PC-9 (cell line): ENCODE measurements around the gene MYO5B. TPM values are rescaled to one million over a fixed set of nuclear protein-coding genes. Genes with fewer than 3 reads are reported as not detected.

ENCODE experiments used
- BruUV-seq: library from RNA; stranded (reverse); fragments of 400-500 nt; replicated peaks from 2 replicates; lab custom pipeline; 2021; lab: Mats Ljungman, UMichigan
- CTCF ChIA-PET: fragments of 300-600 bp; sonication (Branson Sonifier 250); formaldehyde crosslinking; loops from one replicate; lab custom pipeline; 2022; ENCODE audit warnings: antibody characterized with exemption; lab: Charles Lee
- POLR2A ChIA-PET: fragments of 300-600 bp; sonication (Branson Sonifier 250); formaldehyde crosslinking; loops from one replicate; lab custom pipeline; 2022; ENCODE audit warnings: antibody characterized with exemption; ENCODE audit not compliant: unreplicated experiment; lab: Charles Lee
- DNase-seq, 2 experiments: peaks; one replicate each; pipeline versions ENCODE4 v3.0.0 to v3.0.0-alpha.2; 2015 to 2022; ENCODE audit warnings: mixed read lengths in 1 of 2
- H2AFZ ChIP-seq: fragments of 200-600 bp; sonication (generic); 2 replicates; pipeline ENCODE4 v1.8.1; 2017; ENCODE audit warnings: antibody characterized with exemption
- H3F3A ChIP-seq: fragments of 200-600 bp; sonication (generic); 2 replicates; pipeline ENCODE4 v1.8.1; 2017; ENCODE audit warnings: antibody characterized with exemption, mild to moderate bottlenecking, low read depth; ENCODE audit not compliant: insufficient read depth
- H3K27ac ChIP-seq: fragments of 200-600 bp; sonication (generic); 2 replicates; pipeline ENCODE4 v1.6.1; 2016; ENCODE audit warnings: mixed run types
- H3K27me3 ChIP-seq: fragments of 200-600 bp; sonication (generic); 2 replicates; pipeline ENCODE4 v1.6.1; 2016; ENCODE audit warnings: low read depth, mixed run types; ENCODE audit not compliant: insufficient read depth
- H3K36me3 ChIP-seq: fragments of 200-600 bp; sonication (generic); 2 replicates; pipeline ENCODE4 v1.6.1; 2016; ENCODE audit warnings: low read depth, mixed run types
- H3K4me1 ChIP-seq: fragments of 200-600 bp; sonication (generic); replicated peaks from 2 replicates; pipeline ENCODE4 v1.6.1; 2016; ENCODE audit warnings: mixed run types; ENCODE audit not compliant: insufficient read depth
- H3K4me2 ChIP-seq: fragments of 200-600 bp; sonication (generic); 2 replicates; pipeline ENCODE4 v1.6.1; 2017; ENCODE audit warnings: mixed run types
- H3K4me3 ChIP-seq: fragments of 200-600 bp; sonication (generic); 2 replicates; pipeline ENCODE4 v1.6.1; 2016; ENCODE audit warnings: mixed run types
- H3K79me2 ChIP-seq: fragments of 200-600 bp; sonication (generic); 2 replicates; pipeline ENCODE4 v1.6.1; 2017; ENCODE audit warnings: low read depth, mixed run types
- H3K9me2 ChIP-seq: fragments of 200-600 bp; sonication (generic); 2 replicates; pipeline ENCODE4 v1.8.1; 2017; ENCODE audit warnings: mild to moderate bottlenecking; ENCODE audit not compliant: insufficient read depth
- H3K9me3 ChIP-seq: fragments of 200-600 bp; sonication (generic); 2 replicates; pipeline ENCODE4 v1.8.1; 2016; ENCODE audit warnings: low read depth; ENCODE audit not compliant: insufficient read depth
- H4K20me1 ChIP-seq: fragments of 200-600 bp; sonication (generic); 2 replicates; pipeline ENCODE4 v1.8.1; 2017; ENCODE audit not compliant: insufficient read depth
- EZH2 ChIP-seq: fragments of 200-600 bp; sonication (generic); IDR thresholded peaks from 2 replicates; pipeline ENCODE4 v1.8.0; 2017; ENCODE audit warnings: antibody characterized with exemption, low read depth
- intact Hi-C: fragments of 100-400 bp; cut with micrococcal nuclease; formaldehyde crosslinking; loops from one replicate; pipeline ENCODE4 v1.10.0; 2022; ENCODE audit not compliant: unreplicated experiment
- total RNA-seq: library from RNA; stranded (reverse); gene quantifications from 2 replicates; pipeline ENCODE4 v1.2.3, GENCODE V29; 2021
- TF ChIP-seq, protein P1 (sequence below): fragments of 200-600 bp; sonication (generic); conservative IDR thresholded peaks from 2 replicates; pipeline ENCODE4 v1.6.1; 2017; ENCODE audit warnings: mixed run types, antibody characterized with exemption, mild to moderate bottlenecking, moderate library complexity

Gene MYO5B
- total RNA-seq, 1 experiment from 2014 or later = 25.4 TPM

DNA sequence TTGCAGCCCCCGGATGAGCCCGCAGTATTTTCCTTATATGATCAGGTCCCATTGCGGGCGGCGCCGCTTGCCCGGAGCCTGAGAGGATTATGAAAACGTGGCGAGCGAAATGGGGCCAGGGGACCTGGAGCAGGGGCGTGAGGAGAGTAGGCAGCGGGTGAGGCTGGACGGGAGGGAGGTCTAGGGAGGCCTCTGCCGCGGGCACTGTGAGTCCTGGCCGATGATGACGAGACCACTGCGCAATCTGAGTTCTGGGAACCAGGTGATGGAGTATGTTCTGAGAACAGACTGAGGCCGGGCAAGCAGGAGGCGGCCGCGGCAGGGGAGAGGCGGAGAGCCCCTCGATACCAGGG lies 380.8 kb downstream of the MYO5B start:
- BruUV-seq = TSS peak; percentile 98
- H3K4me3 ChIP-seq = peak overlapping the region; percentile 77
- H3F3A ChIP-seq = peaks cover 5% of the 10 kb centered on the region; the same call in 1 of the 2 replicates
- H3K27ac ChIP-seq = peak overlapping the region; percentile 72; the same call in 1 of the 2 replicates
- no peaks in the 10 kb centered on the region for H4K20me1 ChIP-seq
- no peak for TF ChIP-seq EZH2
- TF ChIP-seq, protein P1, sequence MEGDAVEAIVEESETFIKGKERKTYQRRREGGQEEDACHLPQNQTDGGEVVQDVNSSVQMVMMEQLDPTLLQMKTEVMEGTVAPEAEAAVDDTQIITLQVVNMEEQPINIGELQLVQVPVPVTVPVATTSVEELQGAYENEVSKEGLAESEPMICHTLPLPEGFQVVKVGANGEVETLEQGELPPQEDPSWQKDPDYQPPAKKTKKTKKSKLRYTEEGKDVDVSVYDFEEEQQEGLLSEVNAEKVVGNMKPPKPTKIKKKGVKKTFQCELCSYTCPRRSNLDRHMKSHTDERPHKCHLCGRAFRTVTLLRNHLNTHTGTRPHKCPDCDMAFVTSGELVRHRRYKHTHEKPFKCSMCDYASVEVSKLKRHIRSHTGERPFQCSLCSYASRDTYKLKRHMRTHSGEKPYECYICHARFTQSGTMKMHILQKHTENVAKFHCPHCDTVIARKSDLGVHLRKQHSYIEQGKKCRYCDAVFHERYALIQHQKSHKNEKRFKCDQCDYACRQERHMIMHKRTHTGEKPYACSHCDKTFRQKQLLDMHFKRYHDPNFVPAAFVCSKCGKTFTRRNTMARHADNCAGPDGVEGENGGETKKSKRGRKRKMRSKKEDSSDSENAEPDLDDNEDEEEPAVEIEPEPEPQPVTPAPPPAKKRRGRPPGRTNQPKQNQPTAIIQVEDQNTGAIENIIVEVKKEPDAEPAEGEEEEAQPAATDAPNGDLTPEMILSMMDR = no peak
- H3K9me3 ChIP-seq = no peaks in the 10 kb centered on the region
- DNase-seq = no peak
- peak overlapping the region; percentile 94 for H3K4me2 ChIP-seq
- ChIA-PET CTCF (interaction anchor here (0.6 kb wide), 1 partner anchor 252 kb away, joined by 4 read pairs; no protein-coding TSS in a partner anchor), POLR2A (interaction anchor here (0.6 kb wide), 1 partner anchor 381 kb away, joined by 10 read pairs; the partner anchor contains the start of gene MYO5B)
- H3K4me1 ChIP-seq = peaks cover 23% of the 10 kb centered on the region
- no peaks in the 10 kb centered on the region for H3K36me3 ChIP-seq
- H3K27me3 ChIP-seq = no peaks in the 10 kb centered on the region
- peak overlapping the region; percentile 97 for H2AFZ ChIP-seq
- intact Hi-C loops = loop anchor here (5.0 kb wide), 1 partner anchor 33 kb away; no protein-coding TSS in a partner anchor
- peaks cover 17% of the 10 kb centered on the region; the same call in 1 of the 2 replicates for H3K79me2 ChIP-seq
- no peaks in the 10 kb centered on the region for H3K9me2 ChIP-seq

- H3K9me2 ChIP-seq = no peaks in the 10 kb centered on the region
- H2AFZ ChIP-seq = peak within 1 kb of the TSS; percentile 97
- peaks cover 5% of the 10 kb centered on the region; the same call in 1 of the 2 replicates for H3F3A ChIP-seq
- TF ChIP-seq, protein P1 = no peak
- TF ChIP-seq EZH2 = no peak
- peaks cover 17% of the 10 kb centered on the region; the same call in 1 of the 2 replicates for H3K79me2 ChIP-seq
- BruUV-seq = no TSS peak
- H3K36me3 ChIP-seq = no peaks in the 10 kb centered on the region
- H3K4me2 ChIP-seq = peak within 1 kb of the TSS; percentile 94
- POLR2A ChIA-PET = interaction anchor here (0.6 to 0.7 kb wide), 4 partner anchors 20 to 382 kb away, joined by 3 to 13 read pairs (median 10); partner anchors contain the start of gene MYO5B
- no peaks in the 10 kb centered on the region for H3K9me3 ChIP-seq
- intact Hi-C loops = loop anchor here (5.0 kb wide), 1 partner anchor 34 kb away; no protein-coding TSS in a partner anchor
- peak within 1 kb of the TSS; percentile 77 for H3K4me3 ChIP-seq
- no peaks in the 10 kb centered on the region for H3K27me3 ChIP-seq
- H3K4me1 ChIP-seq = peaks cover 23% of the 10 kb centered on the region
- no peaks in the 10 kb centered on the region for H4K20me1 ChIP-seq
- CTCF ChIA-PET = interaction anchor here (0.6 kb wide), 1 partner anchor 251 kb away, joined by 4 read pairs; no protein-coding TSS in a partner anchor
- peak within 1 kb of the TSS; percentile 72 for H3K27ac ChIP-seq
- peak; percentile 72 to 74 for DNase-seq
Measured at GRCh38 chr18:49813319-49814146, 381.4 kb downstream of the MYO5B start, which contains the start of gene ACAA2. Gene ACAA2 (minus strand): TSS chr18:49813533. CDS start chr18:49813484, 49 bp downstream.

DNA sequence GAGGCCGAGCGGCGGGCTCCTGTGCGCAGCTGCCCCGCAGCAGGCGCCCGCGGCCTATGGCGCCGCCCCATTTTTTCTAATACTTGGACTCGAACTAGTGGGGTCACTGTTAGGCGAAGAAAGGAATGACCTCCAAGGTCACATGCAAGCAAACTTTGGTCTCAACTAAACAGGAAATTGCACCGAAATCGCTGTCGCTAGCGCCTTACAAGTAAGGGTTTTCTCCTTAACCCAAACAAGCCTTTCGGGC lies 382.0 kb downstream of the MYO5B start:
- TSS peak; percentile 76 for BruUV-seq
- CTCF ChIA-PET = no interaction called here

More for the DNA sequence above, 382.0 kb downstream of the MYO5B start:
- H3K4me3 ChIP-seq = peak overlapping the region; percentile 77
- H3K9me2 ChIP-seq = no peaks in the 10 kb centered on the region
- POLR2A ChIA-PET = interaction anchor here (0.7 kb wide), 1 partner anchor 316 kb away, joined by 4 read pairs; no protein-coding TSS in a partner anchor
- DNase-seq = peak in 1 of 2 experiments; percentile 9
- no peaks in the 10 kb centered on the region for H4K20me1 ChIP-seq
- peaks cover 5% of the 10 kb centered on the region; the same call in 1 of the 2 replicates for H3F3A ChIP-seq
- H3K27me3 ChIP-seq = no peaks in the 10 kb centered on the region
- intact Hi-C loops = loop anchor here (5.0 kb wide), 1 partner anchor 34 kb away; no protein-coding TSS in a partner anchor
- H3K36me3 ChIP-seq = no peaks in the 10 kb centered on the region
- peak overlapping the region; percentile 94 for H3K4me2 ChIP-seq
- no peak for TF ChIP-seq EZH2
- TF ChIP-seq, protein P1 = no peak
- H3K4me1 ChIP-seq = peaks cover 23% of the 10 kb centered on the region
- peaks cover 17% of the 10 kb centered on the region; the same call in 1 of the 2 replicates for H3K79me2 ChIP-seq
- peak overlapping the region; percentile 72 for H3K27ac ChIP-seq
- H3K9me3 ChIP-seq = no peaks in the 10 kb centered on the region
- peak overlapping the region; percentile 97 for H2AFZ ChIP-seq
